CD4-positive, alpha-beta T cell treated with Interleukin-15 for 1 hour (primary cell): ENCODE results near the gene FAM20C.

Experiments used
- DNase-seq: peaks from one replicate; pipeline ENCODE4 v3.0.0-alpha.2; 2020

FAM20C gene

GRCh38 chr7:247636-248035, 55.3 kb downstream of the FAM20C start:
- DNase-seq = no peak

GRCh38 chr7:248732-249435, 56.5 kb downstream of the FAM20C start:
- DNase-seq = no peak

GRCh38 chr7:249989-250388, 57.6 kb downstream of the FAM20C start:
- no peak for DNase-seq

- DNase-seq = no peak
These were observed 58.2 kb downstream of the FAM20C start for GRCh38 chr7:250523-250922.

- DNase-seq = no peak
These were observed 58.6 kb downstream of the FAM20C start for GRCh38 chr7:251005-251404.

GRCh38 chr7:251446-252175, 59.2 kb downstream of the FAM20C start:
- DNase-seq = no peak

GRCh38 chr7:252216-252965, 60.0 kb downstream of the FAM20C start:
- no peak for DNase-seq

GRCh38 chr7:252981-253380, 60.6 kb downstream of the FAM20C start:
- no peak for DNase-seq

- no peak for DNase-seq
These were observed 61.4 kb downstream of the FAM20C start for GRCh38 chr7:253581-254336.

- no peak for DNase-seq
These were observed 62.1 kb downstream of the FAM20C start for GRCh38 chr7:254337-255037.

GRCh38 chr7:255038-255435, 62.7 kb downstream of the FAM20C start:
- DNase-seq = no peak

- no peak for DNase-seq
These were observed 63.5 kb downstream of the FAM20C start for GRCh38 chr7:255721-256361.

- DNase-seq = no peak
These were observed 64.1 kb downstream of the FAM20C start for GRCh38 chr7:256461-256940.

GRCh38 chr7:256981-257646, 64.7 kb downstream of the FAM20C start:
- DNase-seq = no peak

- DNase-seq = no peak
These were observed 65.2 kb downstream of the FAM20C start for GRCh38 chr7:257647-257992.

GRCh38 chr7:258476-259190, 66.3 kb downstream of the FAM20C start:
- DNase-seq = no peak

- no peak for DNase-seq
These were observed 66.8 kb downstream of the FAM20C start for GRCh38 chr7:259191-259505.

GRCh38 chr7:259751-260405, 67.5 kb downstream of the FAM20C start:
- DNase-seq = no peak

GRCh38 chr7:260441-261281, 68.3 kb downstream of the FAM20C start:
- DNase-seq = no peak
